Ovary (tissue), 9 donors: Measurements from ENCODE around the gene OR7A5. TPM values are rescaled to one million over a fixed set of nuclear protein-coding genes. Genes with fewer than 3 reads are reported as not detected.
"Not testable (repeated sequence)": the region's sequence is repeated elsewhere in the genome, so short reads cannot be mapped to it uniquely, and the experiment has no call there.

Experiments used
- DNase-seq, 5 donors: peaks; one replicate each; pipeline ENCODE4 v3.0.0-alpha.2; 2019 to 2020
- H3K27ac ChIP-seq, 2 donors: fragments of 200-600 bp; one replicate each; pipeline versions ENCODE4 v1.5.1 to v1.8.0; 2019 to 2022
- H3K27me3 ChIP-seq: fragments of 200-600 bp; one replicate; pipeline ENCODE4 v1.8.0; 2022
- H3K36me3 ChIP-seq: fragments of 200-600 bp; sonication (generic); one replicate; pipeline ENCODE4 v1.5.1; 2019
- H3K4me1 ChIP-seq: one replicate; pipeline ENCODE4 v1.8.1; 2013; ENCODE audit warnings: mild to moderate bottlenecking, moderate library complexity; ENCODE audit not compliant: insufficient read depth
- H3K4me3 ChIP-seq: fragments of 200-600 bp; sonication (generic); one replicate; pipeline ENCODE4 v1.5.1; 2017
- H3K9me3 ChIP-seq, 2 donors: fragments of 200-600 bp in 1 of 2; sonication (generic) in 1 of 2; one replicate each; pipeline versions ENCODE4 v1.5.1 to v1.8.1; 2013 to 2019; ENCODE audit warnings: mild to moderate bottlenecking in 1 of 2, moderate library complexity in 1 of 2
- EP300 ChIP-seq: sonication (generic); formaldehyde crosslinking; IDR thresholded peaks from one replicate; pipeline ENCODE4 v1.6.1; 2017; ENCODE audit warnings: antibody characterized with exemption
- POLR2A ChIP-seq: fragments of 450-650 bp; IDR thresholded peaks from one replicate; pipeline ENCODE4 v1.6.1; 2017; ENCODE audit warnings: antibody characterized with exemption, mild to moderate bottlenecking, moderate library complexity
- WGBS, 3 donors: extraction: QIAGEN DNeasy Blood & Tissue Kit in 1 of 3; methylation state at CpG; one replicate each; pipeline versions ENCODE4 v1.1.5 to v1.1.7; 2013 to 2017; 5-methylcytosine and 5-hydroxymethylcytosine counted together
- intact Hi-C, 4 donors: fragments of 100-400 bp; cut with DNase I; formaldehyde crosslinking; loops; one replicate each; pipeline versions ENCODE4 v1.11.0 to v1.15.1; 2022 to 2023
- polyA plus RNA-seq, 2 donors: library from polyadenylated mRNA; stranded (reverse); fragments of 200-250 nt in 1 of 2; fragments of 350-450 nt in 1 of 2; fragmentation: Illumina TruSeq in 1 of 2; extraction: RNeasy Lipid Tissue Mini Kit (QIAGEN cat#74804) in 1 of 2; gene quantifications; one replicate each; pipeline ENCODE4 v1.2.3, GENCODE V29; 2013 to 2014
- total RNA-seq, 7 donors: library from RNA; depleted of rRNA in 2 of 7; stranded (reverse); fragments of >200 nt in 2 of 7; fragmentation: NEBNext Ultra II Directional in 3 of 7; extraction: Animal tissue kit (Norgen Biotek cat#: 25700) in 3 of 7; gene quantifications; one replicate each; pipeline versions ENCODE4 v1.1.0 to v1.2.4, GENCODE V29; 2016 to 2023
- TF ChIP-seq, protein P1 (sequence below), 3 donors: fragments of 450-650 bp in 2 of 3; fragments of 200-600 bp in 1 of 3; IDR thresholded peaks; one replicate each; pipeline versions ENCODE4 v1.5.1 to v1.8.0; 2016 to 2022; ENCODE audit warnings: antibody characterized with exemption in 3 of 3, mild to moderate bottlenecking in 1 of 3
- donor health status: DM: no; HTN: no; CAD: no; lungs with moderate emphysema.
- donor health status: DM: no; HTN: no; CAD: no.
- donor health status: Bipolar disorder and iron deficiency.
- donor health status: DM: yes; HTN: yes; CAD: no.
- donor health status: DM: no; HTN: no; CAD: no.
- donor health status: DM: yes; HTN: yes; CAD: no.

OR7A5 gene
- total and polyA plus RNA-seq, 9 donors: 0.12 TPM; not detected in 7

DNA sequence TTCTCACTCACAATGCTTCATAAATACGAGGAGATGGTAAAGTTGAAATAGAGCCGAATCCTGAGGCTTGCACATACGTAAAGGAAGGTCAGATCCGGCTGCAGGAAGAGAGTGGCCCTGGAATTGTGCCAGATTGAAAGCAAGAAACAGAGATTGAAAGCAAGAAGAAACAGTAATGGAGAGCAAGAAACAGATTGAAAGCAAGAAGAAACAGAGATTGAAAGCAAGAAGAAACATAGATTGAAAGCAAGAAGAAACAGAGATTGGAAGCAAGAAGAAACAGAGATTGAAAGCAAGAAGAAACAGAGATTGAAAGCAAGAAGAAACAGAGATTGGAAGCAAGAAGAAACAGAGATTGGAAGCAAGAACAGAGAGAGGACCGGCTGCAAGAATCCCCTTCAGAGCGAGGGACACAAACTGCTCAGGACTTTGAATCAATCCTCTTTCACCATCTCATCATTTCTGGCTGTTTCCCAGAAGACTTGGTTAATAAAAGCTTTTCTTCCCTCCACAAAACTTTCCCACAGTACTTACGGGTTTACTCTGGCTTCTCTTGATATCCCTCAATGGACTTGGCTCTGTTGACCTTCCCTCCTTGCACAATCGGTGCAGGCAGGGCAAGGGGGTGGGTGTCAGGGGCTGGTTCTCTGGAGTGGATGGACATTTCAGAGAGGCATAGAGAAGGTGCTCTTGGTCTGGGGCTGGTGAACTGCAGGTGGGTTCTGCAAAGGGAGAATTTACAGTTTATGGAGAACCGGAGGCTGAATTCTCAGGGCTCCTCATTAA is 25.5 kb downstream of the OR7A5 start:
- WGBS, 3 donors: 50 to 51% (median 51%) methylated on average over 9 of the region's 9 CpGs
- no peaks in the 10 kb centered on the region for H3K9me3 ChIP-seq
- DNase-seq: no peak

DNA sequence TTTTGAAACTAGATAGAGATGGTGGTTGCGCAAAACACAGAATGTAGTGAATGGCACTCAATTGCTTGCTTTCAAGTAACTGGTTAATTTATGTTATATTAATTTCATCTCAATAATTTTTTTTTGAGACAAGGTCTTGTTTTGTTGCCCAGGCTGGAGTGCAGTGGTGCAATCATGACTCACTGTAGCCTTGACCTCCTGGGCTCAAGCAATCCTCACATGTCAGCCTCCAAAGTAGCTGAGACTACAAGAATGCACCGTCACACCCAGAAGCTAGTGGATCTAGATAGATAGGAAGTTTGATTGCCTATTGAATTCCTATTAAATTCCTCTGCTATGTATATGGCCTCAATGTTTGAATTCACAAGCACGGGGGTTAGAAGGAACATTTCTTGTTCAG is 30.2 kb downstream of the OR7A5 start:
- TF ChIP-seq POLR2A (no peak), EP300 (no peak)
- TF ChIP-seq, protein P1, sequence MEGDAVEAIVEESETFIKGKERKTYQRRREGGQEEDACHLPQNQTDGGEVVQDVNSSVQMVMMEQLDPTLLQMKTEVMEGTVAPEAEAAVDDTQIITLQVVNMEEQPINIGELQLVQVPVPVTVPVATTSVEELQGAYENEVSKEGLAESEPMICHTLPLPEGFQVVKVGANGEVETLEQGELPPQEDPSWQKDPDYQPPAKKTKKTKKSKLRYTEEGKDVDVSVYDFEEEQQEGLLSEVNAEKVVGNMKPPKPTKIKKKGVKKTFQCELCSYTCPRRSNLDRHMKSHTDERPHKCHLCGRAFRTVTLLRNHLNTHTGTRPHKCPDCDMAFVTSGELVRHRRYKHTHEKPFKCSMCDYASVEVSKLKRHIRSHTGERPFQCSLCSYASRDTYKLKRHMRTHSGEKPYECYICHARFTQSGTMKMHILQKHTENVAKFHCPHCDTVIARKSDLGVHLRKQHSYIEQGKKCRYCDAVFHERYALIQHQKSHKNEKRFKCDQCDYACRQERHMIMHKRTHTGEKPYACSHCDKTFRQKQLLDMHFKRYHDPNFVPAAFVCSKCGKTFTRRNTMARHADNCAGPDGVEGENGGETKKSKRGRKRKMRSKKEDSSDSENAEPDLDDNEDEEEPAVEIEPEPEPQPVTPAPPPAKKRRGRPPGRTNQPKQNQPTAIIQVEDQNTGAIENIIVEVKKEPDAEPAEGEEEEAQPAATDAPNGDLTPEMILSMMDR (IDR thresholded peaks at IDR 0.05): no peak
- H3K27ac ChIP-seq: no peak overlapping the region
- 72 to 77% (median 77%) methylated on average over 3 of the region's 3 CpGs for WGBS, 3 donors
- no peak overlapping the region for H3K4me3 ChIP-seq
- H3K27me3 ChIP-seq: no peaks in the 10 kb centered on the region
- no peaks in the 10 kb centered on the region for H3K36me3 ChIP-seq
- no peaks in the 10 kb centered on the region for H3K4me1 ChIP-seq
- H3K9me3 ChIP-seq: no peaks in the 10 kb centered on the region
- intact Hi-C loops: no loop called here
- no peak for DNase-seq

More for the DNA sequence above, 25.5 kb downstream of the OR7A5 start:
- no peak for TF ChIP-seq POLR2A
- Histone ChIP-seq H3K27me3 (no peaks in the 10 kb centered on the region), H3K4me3 (no peak overlapping the region), H3K4me1 (no peaks in the 10 kb centered on the region), H3K27ac (no peak overlapping the region), H3K36me3 (no peaks in the 10 kb centered on the region)
- intact Hi-C loops: no loop called here

DNA sequence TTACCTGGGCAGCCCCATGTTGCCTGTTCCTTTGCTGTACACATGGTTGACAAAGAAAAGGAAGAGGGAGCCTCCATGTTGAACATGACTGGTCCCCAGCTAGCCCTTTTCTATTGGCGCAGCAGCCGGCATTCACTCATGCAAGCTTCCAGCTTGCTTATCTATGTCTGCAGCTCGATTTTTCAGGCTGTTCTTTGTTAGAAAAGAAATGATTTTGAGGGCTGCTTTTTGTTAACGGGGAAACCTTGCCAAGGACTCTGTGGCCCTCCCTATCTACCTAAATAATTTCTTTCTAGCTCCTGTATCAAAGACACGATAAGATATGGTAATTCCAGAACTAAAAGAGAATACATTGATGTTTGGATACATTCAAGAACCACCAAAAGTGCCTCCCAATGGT is 36.2 kb downstream of the OR7A5 start:
- Histone ChIP-seq H3K27me3 (no peaks in the 10 kb centered on the region), H3K9me3 (no peaks in the 10 kb centered on the region), H3K27ac (no peak overlapping the region), H3K36me3 (no peaks in the 10 kb centered on the region), H3K4me3 (no peak overlapping the region), H3K4me1 (no peaks in the 10 kb centered on the region)
- WGBS, 3 donors: 69 to 80% (median 74%) methylated on average over 5 of the region's 5 CpGs
- TF ChIP-seq POLR2A (no peak), EP300 (no peak)
- TF ChIP-seq, protein P1 (IDR thresholded peaks at IDR 0.05): no peak
- no peak for DNase-seq
- intact Hi-C loops: no loop called here

DNA sequence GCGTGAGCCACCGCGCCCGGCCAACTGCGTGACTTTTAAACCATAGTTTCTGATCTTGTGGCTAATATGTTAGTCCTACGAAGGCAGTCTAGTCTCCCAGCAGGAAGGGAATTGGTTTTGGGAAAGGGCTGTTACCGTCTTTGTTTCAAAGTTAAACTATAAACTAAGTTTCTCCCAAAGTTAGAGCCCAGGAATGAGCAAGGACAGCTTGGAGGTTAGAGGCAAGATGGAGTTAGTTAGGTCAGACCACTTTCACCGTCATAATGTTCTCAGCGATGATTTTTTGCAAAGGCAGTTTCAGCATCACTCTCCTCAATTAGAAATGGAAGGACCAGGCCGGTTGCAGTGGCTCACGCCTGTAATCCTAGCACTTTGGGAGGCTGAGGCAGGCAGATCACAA is 39.0 kb downstream of the OR7A5 start:
- H3K27me3 ChIP-seq: no peaks in the 10 kb centered on the region
- no peak overlapping the region for H3K27ac ChIP-seq
- 84 to 92% (median 86%) methylated on average over 11 of the region's 11 CpGs for WGBS, 3 donors
- H3K9me3 ChIP-seq: no peaks in the 10 kb centered on the region
- H3K4me1 ChIP-seq: no peaks in the 10 kb centered on the region
- H3K36me3 ChIP-seq: no peaks in the 10 kb centered on the region
- no peak for DNase-seq
- no peak overlapping the region for H3K4me3 ChIP-seq
- TF ChIP-seq, protein P1 (IDR thresholded peaks at IDR 0.05): no peak
- TF ChIP-seq POLR2A (no peak), EP300 (no peak)
- intact Hi-C loops: no loop called here

DNA sequence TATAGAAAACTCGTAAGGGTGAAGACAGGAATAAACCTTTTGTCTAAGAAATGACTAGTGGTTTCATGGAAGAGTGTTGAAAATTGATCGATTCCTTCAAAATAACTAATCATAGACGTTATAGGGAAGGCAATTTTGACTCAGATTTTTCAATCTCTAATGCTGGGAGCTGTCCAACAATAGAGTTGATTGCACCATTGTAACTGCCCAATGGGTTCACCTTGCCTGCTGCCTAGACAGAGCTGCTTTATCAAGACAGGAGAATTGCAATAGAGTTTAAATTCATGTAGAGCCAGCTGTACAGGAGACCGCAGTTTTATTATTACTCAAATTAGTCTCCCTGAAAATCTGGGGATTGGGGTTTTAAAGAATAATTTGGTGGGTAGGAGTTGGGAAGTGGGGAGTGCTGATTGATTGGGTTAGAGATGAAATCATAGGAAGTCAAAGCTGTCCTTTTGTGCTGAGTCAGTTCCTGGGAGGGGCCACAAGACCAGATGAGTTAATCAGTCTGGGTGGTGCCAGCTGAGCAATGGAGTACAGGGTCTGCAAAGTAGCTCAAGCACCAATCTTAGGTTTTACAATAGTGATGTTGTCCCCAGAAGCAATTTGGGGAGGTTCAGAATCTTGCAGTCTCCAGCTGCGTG is 39.8 kb downstream of the OR7A5 start:
- Histone ChIP-seq H3K4me1 (no peaks in the 10 kb centered on the region), H3K27ac (no peak overlapping the region), H3K9me3 (no peaks in the 10 kb centered on the region), H3K36me3 (no peaks in the 10 kb centered on the region), H3K4me3 (no peak overlapping the region), H3K27me3 (no peaks in the 10 kb centered on the region)
- no peak for DNase-seq
- 74 to 82% (median 76%) methylated on average over 5 of the region's 5 CpGs for WGBS, 3 donors
- TF ChIP-seq, protein P1 (IDR thresholded peaks at IDR 0.05): no peak
- TF ChIP-seq EP300: no peak
- TF ChIP-seq POLR2A: no peak
- intact Hi-C loops: no loop called here

DNA sequence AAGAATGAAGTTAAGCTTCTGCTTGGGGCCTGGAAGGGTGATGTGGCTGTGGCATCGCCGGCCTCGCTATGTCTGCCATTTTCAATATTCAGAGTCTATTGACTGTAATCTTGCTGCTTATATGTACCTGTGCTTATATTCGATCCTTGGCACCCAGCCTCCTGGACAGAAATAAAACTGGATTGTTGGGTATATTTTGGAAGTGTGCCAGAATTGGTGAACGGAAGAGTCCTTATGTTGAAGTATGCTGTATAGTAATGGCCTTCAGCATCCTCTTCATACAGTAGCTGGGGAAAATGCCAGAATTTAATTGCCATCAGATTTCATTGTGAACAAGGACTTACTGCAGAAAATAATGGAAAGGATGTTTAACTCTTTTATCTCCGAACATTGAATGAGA is 42.7 kb downstream of the OR7A5 start:
- H3K4me3 ChIP-seq, H3K9me3 ChIP-seq, H3K4me1 ChIP-seq, H3K36me3 ChIP-seq, H3K27me3 ChIP-seq, DNase-seq, intact Hi-C loops, H3K27ac ChIP-seq: not testable (repeated sequence)
- 75 to 79% (median 79%) methylated on average over 6 of the region's 6 CpGs for WGBS, 3 donors
